ENCODE results near the gene ANGPTL8.
A peak's percentile ranks its signal among the peaks of the same experiment; 100 is the strongest.

The ANGPTL8 gene

GRCh38 chr19:11236324-11237301, 2.8 kb upstream of the ANGPTL8 start:
- no peak for DNase-seq (ENCODE audit: low spot score)
- Mint-ChIP-seq H3K4me1 (ENCODE audit: low read depth) (no peaks in the 10 kb centered on the region), H3K9me3 (peaks cover 5% of the 10 kb centered on the region), H3K4me3 (no peak overlapping the region), H3K27me3 (ENCODE audit: low read depth) (no peaks in the 10 kb centered on the region), H3K27ac (no peak overlapping the region), H3K36me3 (ENCODE audit: low read depth) (no peaks in the 10 kb centered on the region)

- no peaks in the 10 kb centered on the region for H3K27me3 Mint-ChIP-seq (ENCODE audit: low read depth)
- peaks cover 5% of the 10 kb centered on the region for H3K9me3 Mint-ChIP-seq
- H3K36me3 Mint-ChIP-seq (ENCODE audit: low read depth): no peaks in the 10 kb centered on the region
- no peaks in the 10 kb centered on the region for H3K4me1 Mint-ChIP-seq (ENCODE audit: low read depth)
- no peak overlapping the region for H3K27ac Mint-ChIP-seq
- no peak for DNase-seq (ENCODE audit: low spot score)
- H3K4me3 Mint-ChIP-seq: no peak overlapping the region
These were observed 2.1 kb upstream of the ANGPTL8 start for GRCh38 chr19:11237321-11237720.

- Mint-ChIP-seq H3K4me1 (ENCODE audit: low read depth) (no peaks in the 10 kb centered on the region), H3K9me3 (peaks cover 5% of the 10 kb centered on the region), H3K27ac (no peak overlapping the region), H3K36me3 (ENCODE audit: low read depth) (no peaks in the 10 kb centered on the region), H3K27me3 (ENCODE audit: low read depth) (peaks cover 2% of the 10 kb centered on the region), H3K4me3 (no peak overlapping the region)
- no peak for DNase-seq (ENCODE audit: low spot score)
These were observed 1.4 kb upstream of the ANGPTL8 start for GRCh38 chr19:11238041-11238440.

GRCh38 chr19:11238781-11239376, 540 bp upstream of the ANGPTL8 start:
- Mint-ChIP-seq H3K27me3 (ENCODE audit: low read depth) (peaks cover 2% of the 10 kb centered on the region), H3K27ac (no peak overlapping the region), H3K4me3 (no peak overlapping the region), H3K4me1 (ENCODE audit: low read depth) (peaks cover 3% of the 10 kb centered on the region), H3K36me3 (ENCODE audit: low read depth) (no peaks in the 10 kb centered on the region), H3K9me3 (peaks cover 5% of the 10 kb centered on the region)
- no peak for DNase-seq (ENCODE audit: low spot score)

- H3K4me3 Mint-ChIP-seq: no peak overlapping the region
- no peaks in the 10 kb centered on the region for H3K36me3 Mint-ChIP-seq (ENCODE audit: low read depth)
- H3K9me3 Mint-ChIP-seq: peaks cover 5% of the 10 kb centered on the region
- peaks cover 3% of the 10 kb centered on the region for H3K4me1 Mint-ChIP-seq (ENCODE audit: low read depth)
- DNase-seq (ENCODE audit: low spot score): no peak
- no peak overlapping the region for H3K27ac Mint-ChIP-seq
- peaks cover 2% of the 10 kb centered on the region for H3K27me3 Mint-ChIP-seq (ENCODE audit: low read depth)
These were observed 607 bp downstream of the ANGPTL8 start for GRCh38 chr19:11240008-11240444.

GRCh38 chr19:11242025-11242424, 2.6 kb downstream of the ANGPTL8 start:
- H3K4me1 Mint-ChIP-seq (ENCODE audit: low read depth): peaks cover 3% of the 10 kb centered on the region
- H3K4me3 Mint-ChIP-seq: no peak overlapping the region
- DNase-seq (ENCODE audit: low spot score): no peak
- peaks cover 2% of the 10 kb centered on the region for H3K27me3 Mint-ChIP-seq (ENCODE audit: low read depth)
- peaks cover 5% of the 10 kb centered on the region for H3K9me3 Mint-ChIP-seq
- no peak overlapping the region for H3K27ac Mint-ChIP-seq
- no peaks in the 10 kb centered on the region for H3K36me3 Mint-ChIP-seq (ENCODE audit: low read depth)

GRCh38 chr19:11242864-11243797, 3.7 kb downstream of the ANGPTL8 start:
- no peaks in the 10 kb centered on the region for H3K36me3 Mint-ChIP-seq (ENCODE audit: low read depth)
- H3K9me3 Mint-ChIP-seq: peaks cover 5% of the 10 kb centered on the region
- no peak overlapping the region for H3K27ac Mint-ChIP-seq
- H3K4me1 Mint-ChIP-seq (ENCODE audit: low read depth): peaks cover 3% of the 10 kb centered on the region
- peak; percentile 60 for DNase-seq (ENCODE audit: low spot score)
- H3K27me3 Mint-ChIP-seq (ENCODE audit: low read depth): peaks cover 2% of the 10 kb centered on the region
- peak overlapping the region; percentile 10 for H3K4me3 Mint-ChIP-seq

GRCh38 chr19:11243798-11244169, 4.4 kb downstream of the ANGPTL8 start:
- H3K9me3 Mint-ChIP-seq: peaks cover 4% of the 10 kb centered on the region
- H3K27me3 Mint-ChIP-seq (ENCODE audit: low read depth): peaks cover 2% of the 10 kb centered on the region
- peak overlapping the region; percentile 10 for H3K4me3 Mint-ChIP-seq
- DNase-seq (ENCODE audit: low spot score): no peak
- no peak overlapping the region for H3K27ac Mint-ChIP-seq
- H3K4me1 Mint-ChIP-seq (ENCODE audit: low read depth): peaks cover 3% of the 10 kb centered on the region
- no peaks in the 10 kb centered on the region for H3K36me3 Mint-ChIP-seq (ENCODE audit: low read depth)

- H3K9me3 Mint-ChIP-seq: no peaks in the 10 kb centered on the region
- peaks cover 2% of the 10 kb centered on the region for H3K27me3 Mint-ChIP-seq (ENCODE audit: low read depth)
- H3K4me3 Mint-ChIP-seq: no peak overlapping the region
- no peaks in the 10 kb centered on the region for H3K36me3 Mint-ChIP-seq (ENCODE audit: low read depth)
- no peak overlapping the region for H3K27ac Mint-ChIP-seq
- peaks cover 3% of the 10 kb centered on the region for H3K4me1 Mint-ChIP-seq (ENCODE audit: low read depth)
- DNase-seq (ENCODE audit: low spot score): no peak
These were observed 5.6 kb downstream of the ANGPTL8 start for GRCh38 chr19:11244846-11245589.

- DNase-seq (ENCODE audit: low spot score): no peak
- Mint-ChIP-seq H3K4me3 (no peak overlapping the region), H3K27ac (no peak overlapping the region), H3K27me3 (ENCODE audit: low read depth) (peaks cover 2% of the 10 kb centered on the region), H3K36me3 (ENCODE audit: low read depth) (no peaks in the 10 kb centered on the region), H3K9me3 (no peaks in the 10 kb centered on the region), H3K4me1 (ENCODE audit: low read depth) (peaks cover 3% of the 10 kb centered on the region)
These were observed 7.5 kb downstream of the ANGPTL8 start for GRCh38 chr19:11246941-11247340.

- peaks cover 3% of the 10 kb centered on the region for H3K4me1 Mint-ChIP-seq (ENCODE audit: low read depth)
- no peak overlapping the region for H3K4me3 Mint-ChIP-seq
- H3K36me3 Mint-ChIP-seq (ENCODE audit: low read depth): no peaks in the 10 kb centered on the region
- peaks cover 2% of the 10 kb centered on the region for H3K27me3 Mint-ChIP-seq (ENCODE audit: low read depth)
- no peaks in the 10 kb centered on the region for H3K9me3 Mint-ChIP-seq
- no peak overlapping the region for H3K27ac Mint-ChIP-seq
- DNase-seq (ENCODE audit: low spot score): no peak
These were observed 8.0 kb downstream of the ANGPTL8 start for GRCh38 chr19:11247391-11247790.

- DNase-seq (ENCODE audit: low spot score): no peak
- Mint-ChIP-seq H3K4me1 (ENCODE audit: low read depth) (peaks cover 3% of the 10 kb centered on the region), H3K36me3 (ENCODE audit: low read depth) (no peaks in the 10 kb centered on the region), H3K27ac (no peak overlapping the region), H3K27me3 (ENCODE audit: low read depth) (no peaks in the 10 kb centered on the region), H3K9me3 (no peaks in the 10 kb centered on the region), H3K4me3 (no peak overlapping the region)
These were observed 8.5 kb downstream of the ANGPTL8 start for GRCh38 chr19:11247934-11248333.

GRCh38 chr19:11248852-11249251, 9.4 kb downstream of the ANGPTL8 start:
- Mint-ChIP-seq H3K36me3 (ENCODE audit: low read depth) (no peaks in the 10 kb centered on the region), H3K4me1 (ENCODE audit: low read depth) (no peaks in the 10 kb centered on the region), H3K9me3 (no peaks in the 10 kb centered on the region), H3K4me3 (no peak overlapping the region), H3K27ac (no peak overlapping the region), H3K27me3 (ENCODE audit: low read depth) (no peaks in the 10 kb centered on the region)
- DNase-seq (ENCODE audit: low spot score): no peak

Data from T-helper 2 cell treated with Interferon-gamma antibody and Interleukin-4, amounts not matched to agents 5 μg/mL and 100 μg/mL, for 36 hours (primary cell).